GM10266 (cell line): ENCODE measurements around the gene ATXN8OS.

Experiments used
- DNase-seq: peaks from one replicate; pipeline ENCODE4 v3.0.0; 2012; ENCODE audit errors: extremely low spot score
- CTCF ChIP-seq: IDR thresholded peaks from 2 replicates; pipeline ENCODE4 v1.5.1; 2012; ENCODE audit warnings: mild to moderate bottlenecking, low read depth; ENCODE audit not compliant: control insufficient read depth, insufficient read depth; ENCODE audit errors: missing control alignments

The ATXN8OS gene

GRCh38 chr13:70170689-70171088 is 63.1 kb downstream of the ATXN8OS start:
- DNase-seq: no peak
- no peak for TF ChIP-seq CTCF

GRCh38 chr13:70171151-70171550 is 63.5 kb downstream of the ATXN8OS start:
- no peak for TF ChIP-seq CTCF
- DNase-seq: no peak

- TF ChIP-seq CTCF: no peak
- no peak for DNase-seq
These were observed 65.4 kb downstream of the ATXN8OS start for GRCh38 chr13:70172946-70173597.

- no peak for DNase-seq
- TF ChIP-seq CTCF: no peak
These were observed 66.0 kb downstream of the ATXN8OS start for GRCh38 chr13:70173598-70173959.

- DNase-seq: no peak
- TF ChIP-seq CTCF: no peak
These were observed 70.7 kb downstream of the ATXN8OS start for GRCh38 chr13:70178346-70178745.
